ENCODE results near the gene ZNF708.
"Not testable (repeated sequence)": the region's sequence is repeated elsewhere in the genome, so short reads cannot be mapped to it uniquely, and the experiment has no call there.

Gene ZNF708

GRCh38 chr19:21259421-21260124 is 69.6 kb downstream of the ZNF708 start:
- DNase-seq, result not testable (repeated sequence)

- no peak for DNase-seq
These were observed 72.5 kb downstream of the ZNF708 start for GRCh38 chr19:21256722-21257121.

All from activated CD4-positive, alpha-beta T cell treated with anti-CD3 and anti-CD28 coated beads for 1 hour (primary cell).